ENCODE results near the gene USP46. TPM values are rescaled to one million over a fixed set of nuclear protein-coding genes. Genes with fewer than 3 reads are reported as not detected.

USP46 gene
- total and polyA plus RNA-seq, 2 of the 13 experiments (the other 11 are each of a cell fraction or from before 2014, with no cell fraction given), result 4.7 to 17.4 TPM

DNA sequence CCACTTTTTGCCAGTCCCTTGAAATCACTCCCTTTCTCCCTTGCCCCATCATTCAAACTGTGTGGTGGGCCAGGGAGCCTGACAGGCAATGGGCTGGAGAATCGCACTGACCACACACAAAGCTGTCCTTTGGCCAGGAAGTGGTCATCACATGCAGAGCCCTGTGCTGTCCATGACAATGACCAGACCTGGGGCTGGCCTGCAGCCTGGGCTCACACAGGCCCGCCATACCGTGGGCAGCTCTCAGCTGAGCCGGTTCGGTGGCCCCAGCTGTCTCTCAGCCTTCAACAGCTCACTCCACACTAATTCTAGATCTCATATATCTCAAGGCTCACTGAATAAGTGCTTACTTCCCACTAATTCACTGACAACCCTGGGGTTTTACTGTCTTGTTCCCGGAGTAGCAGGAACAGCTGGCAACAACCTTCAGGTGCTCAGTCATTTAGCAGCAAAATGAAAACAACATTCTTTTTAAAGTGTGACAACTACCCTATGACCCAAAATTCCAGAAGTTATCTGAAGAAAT lies 48.0 kb downstream of the USP46 start:
- Histone ChIP-seq H3K9me3 (ENCODE audit: low read length) (no peaks in the 10 kb centered on the region), H3K79me2 (ENCODE audit: insufficient read depth, low read length) (no peaks in the 10 kb centered on the region), H3K9ac (ENCODE audit: insufficient read depth, low read depth, low read length) (no peak overlapping the region), H3K4me1 (ENCODE audit: insufficient read depth, low read length) (no peaks in the 10 kb centered on the region), H3K27me3 (ENCODE audit: control insufficient read depth in 1 of 2, insufficient read depth in 2 of 2, low read length in 2 of 2) (no peaks in the 10 kb centered on the region), H3K36me3 (replicated peaks in 1 of 2; ENCODE audit: control insufficient read depth in 1 of 2, insufficient read depth in 2 of 2, low read length in 2 of 2) (peaks cover 5 to 11% of the 10 kb centered on the region in 2 experiments), H3K4me3 (replicated peaks in 1 of 3; ENCODE audit: insufficient read depth in 1 of 3, low read depth in 2 of 3, low read length in 3 of 3) (no peak overlapping the region), H2AFZ (ENCODE audit: low read length) (no peak overlapping the region), H3K4me2 (ENCODE audit: low read depth, low read length) (no peak overlapping the region), H3K27ac (ENCODE audit: extremely low read length, insufficient read depth, low read length) (no peak overlapping the region), H4K20me1 (ENCODE audit: insufficient read depth, low read length) (no peaks in the 10 kb centered on the region)
- FAIRE-seq (no peak), DNase-seq (ENCODE audit: low spot score) (no peak), ATAC-seq (no peak)
- ChIA-PET POLR2A (no interaction called here), CTCF (ENCODE audit: low intra/inter-chr PET ratio, low total read pairs) (no interaction called here)
- BruUV-seq (replicated peaks), result no TSS peak
- in situ Hi-C loops (cut with HindIII; ENCODE audit: extremely low pct_ligation_motif_present, low pct_unique_long_range_greater_than_20kb), result no loop called here
- TF ChIP-seq SRY (CRISPR knock-in tag; IDR thresholded peaks at IDR 0.05), result no peak
- no peak for TF ChIP-seq ZBTB1 (CRISPR knock-in tag; IDR thresholded peaks at IDR 0.05; ENCODE audit: borderline replicate concordance)
- TF ChIP-seq SETDB1 (CRISPR knock-in tag; IDR thresholded peaks at IDR 0.05; ENCODE audit: borderline replicate concordance), result no peak
- TF ChIP-seq ZNF850 (CRISPR knock-in tag; conservative IDR thresholded peaks at IDR 0.05), result no peak
- TF ChIP-seq MXI1 (IDR thresholded peaks at IDR 0.05; ENCODE audit: borderline replicate concordance, low read depth, low read length), result no peak
- no peak for TF ChIP-seq DMAP1 (CRISPR knock-in tag; IDR thresholded peaks at IDR 0.05)
- no peak for TF ChIP-seq ZNF883 (CRISPR knock-in tag; IDR thresholded peaks at IDR 0.05; ENCODE audit: not compliant biosample characterization)
- no peak for TF ChIP-seq SALL2 (CRISPR knock-in tag; IDR thresholded peaks at IDR 0.05)
- no peak for TF ChIP-seq KAT8 (CRISPR knock-in tag; IDR thresholded peaks at IDR 0.05)
- TF ChIP-seq ISL2 (CRISPR knock-in tag; IDR thresholded peaks at IDR 0.05), result no peak
- TF ChIP-seq ARNT2 (CRISPR knock-in tag; IDR thresholded peaks at IDR 0.05; ENCODE audit: low read depth), result no peak
- TF ChIP-seq KDM4B (CRISPR knock-in tag; IDR thresholded peaks at IDR 0.05), result no peak
- intact Hi-C loops (cut with micrococcal nuclease; ENCODE audit: unreplicated experiment), result no loop called here
- WGBS (ENCODE audit: low lambda C conversion rate), result 98% methylated on average over 5 of the region's 6 CpGs

Data from HepG2 (cell line).